ENCODE data around the gene HMG20A.

Gene HMG20A

DNA sequence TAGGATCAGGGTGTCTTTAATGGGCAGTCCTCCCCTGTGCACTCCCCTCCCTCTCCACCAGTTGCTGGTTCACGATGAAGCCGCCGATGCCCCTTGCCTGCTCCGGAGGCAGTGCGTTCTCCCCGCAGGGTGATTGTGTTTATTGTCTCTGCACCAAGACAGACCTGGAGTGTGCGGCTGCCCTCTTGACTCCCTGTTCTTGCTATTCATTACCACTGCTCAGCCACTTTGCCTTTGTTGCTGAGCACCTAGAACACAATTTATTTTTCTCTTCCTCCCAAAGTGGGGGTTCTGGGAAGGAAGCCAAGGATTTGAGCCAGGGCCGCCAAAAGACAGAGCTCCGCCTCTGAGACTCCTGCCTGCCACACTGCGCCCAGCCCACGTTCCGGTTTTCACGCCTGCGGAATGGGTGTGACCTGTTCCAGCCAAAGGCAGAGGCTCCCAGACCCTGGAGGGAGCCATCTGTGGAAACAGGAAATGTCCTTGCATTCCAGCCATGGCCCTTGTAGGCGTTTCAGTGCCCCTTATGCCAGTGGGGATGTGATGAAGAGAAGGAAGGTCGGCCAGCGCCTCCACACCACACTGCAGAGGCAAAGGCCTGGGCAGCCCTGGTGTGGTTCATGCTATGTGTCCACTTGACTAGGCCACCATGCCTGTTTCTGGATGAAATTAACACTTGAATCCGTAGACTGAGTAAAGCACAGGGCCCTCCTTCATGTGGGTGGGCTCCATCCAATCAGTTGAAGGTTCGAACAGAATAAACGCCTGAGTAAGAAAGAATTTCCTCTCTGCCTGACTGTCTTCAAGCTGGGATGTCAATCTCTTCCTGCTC, 85.8 kb downstream of the HMG20A start:
- H3K4me3 ChIP-seq (ENCODE audit: low read length): no peak overlapping the region
- no peaks in the 10 kb centered on the region for H3K27me3 ChIP-seq (ENCODE audit: control insufficient read depth, insufficient read depth, low read length)

DNA sequence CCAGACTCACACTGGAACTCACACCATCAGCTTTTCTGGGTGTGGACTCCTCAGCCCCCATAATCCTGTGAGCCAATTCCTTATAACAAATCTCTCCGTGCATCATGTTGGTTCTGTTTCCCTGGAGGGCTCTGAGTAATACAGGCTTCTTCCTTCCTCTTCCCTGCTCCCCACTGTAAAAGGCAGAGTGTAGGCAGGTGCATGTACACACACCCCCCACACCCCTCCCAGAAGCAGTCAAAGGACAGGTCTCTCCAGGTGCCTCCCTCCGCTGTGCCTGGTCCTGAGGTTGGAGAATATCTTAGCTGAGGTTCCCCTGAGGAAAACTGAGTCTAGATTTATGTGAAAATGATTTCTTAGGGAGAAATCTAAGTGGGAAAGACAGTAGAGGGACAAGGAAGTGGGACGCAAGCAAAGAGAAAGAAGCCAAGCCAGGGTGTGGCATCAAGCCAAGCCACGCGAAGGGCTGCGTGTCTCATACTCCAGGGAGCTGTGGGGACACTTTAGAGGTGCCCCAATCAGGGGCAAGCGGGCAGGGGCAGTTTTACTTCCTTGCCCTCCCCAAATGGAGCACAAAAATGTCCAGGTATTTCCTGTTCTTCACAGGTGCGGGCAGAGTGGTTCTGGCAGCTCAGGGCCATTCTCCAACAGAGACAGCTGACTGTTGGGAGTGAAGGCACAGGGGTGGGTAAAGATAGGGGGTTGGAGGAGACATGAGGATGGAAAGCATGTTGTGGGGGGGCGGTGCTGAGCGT, 86.6 kb downstream of the HMG20A start:
- peak overlapping the region; percentile 25 for H3K4me2 ChIP-seq (ENCODE audit: low read length)
- no peak overlapping the region for H3K9ac ChIP-seq (ENCODE audit: low read depth, low read length)
- no peak overlapping the region for H3K4me3 ChIP-seq (ENCODE audit: low read length)
- no peaks in the 10 kb centered on the region for H3K9me3 ChIP-seq (replicated peaks; ENCODE audit: low read length)
- H3K27me3 ChIP-seq (ENCODE audit: control insufficient read depth, insufficient read depth, low read length): no peaks in the 10 kb centered on the region
- H3K36me3 ChIP-seq (ENCODE audit: insufficient read depth, low read length): no peaks in the 10 kb centered on the region
- H3K4me1 ChIP-seq (ENCODE audit: control insufficient read depth, insufficient read depth, low read length): peaks cover 32% of the 10 kb centered on the region

More for the DNA sequence above, 85.8 kb downstream of the HMG20A start:
- Histone ChIP-seq H3K9me3 (replicated peaks; ENCODE audit: low read length) (no peaks in the 10 kb centered on the region), H3K4me1 (ENCODE audit: control insufficient read depth, insufficient read depth, low read length) (peaks cover 32% of the 10 kb centered on the region), H3K4me2 (ENCODE audit: low read length) (peak overlapping the region; percentile 37), H3K36me3 (ENCODE audit: insufficient read depth, low read length) (no peaks in the 10 kb centered on the region), H3K9ac (ENCODE audit: low read depth, low read length) (no peak overlapping the region)

DNA sequence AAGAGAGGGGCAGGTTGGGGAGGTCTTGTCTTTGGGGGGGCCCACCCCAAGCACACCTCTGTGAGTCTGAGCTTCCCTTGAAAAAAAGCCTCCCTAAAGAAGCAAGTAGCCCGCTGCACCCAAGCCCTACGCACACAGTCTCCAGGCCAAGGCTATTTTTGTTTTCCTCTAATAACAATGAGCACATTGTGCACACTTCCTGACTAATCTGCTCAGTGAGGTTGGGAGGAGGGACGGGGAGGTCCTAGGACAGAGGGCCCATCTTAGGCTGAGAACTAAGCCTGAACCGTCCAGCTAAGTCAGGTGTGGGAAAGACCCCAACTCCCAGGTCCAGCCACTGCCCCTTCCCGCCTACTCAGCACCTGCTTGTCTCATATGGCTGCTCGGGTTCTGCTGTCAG, 87.2 kb downstream of the HMG20A start:
- no peaks in the 10 kb centered on the region for H3K9me3 ChIP-seq (replicated peaks; ENCODE audit: low read length)
- no peak overlapping the region for H3K9ac ChIP-seq (ENCODE audit: low read depth, low read length)
- H3K4me1 ChIP-seq (ENCODE audit: control insufficient read depth, insufficient read depth, low read length): peaks cover 32% of the 10 kb centered on the region
- H3K4me3 ChIP-seq (ENCODE audit: low read length): no peak overlapping the region
- no peaks in the 10 kb centered on the region for H3K36me3 ChIP-seq (ENCODE audit: insufficient read depth, low read length)
- H3K27me3 ChIP-seq (ENCODE audit: control insufficient read depth, insufficient read depth, low read length): no peaks in the 10 kb centered on the region
- peak overlapping the region; percentile 25 for H3K4me2 ChIP-seq (ENCODE audit: low read length)

DNA sequence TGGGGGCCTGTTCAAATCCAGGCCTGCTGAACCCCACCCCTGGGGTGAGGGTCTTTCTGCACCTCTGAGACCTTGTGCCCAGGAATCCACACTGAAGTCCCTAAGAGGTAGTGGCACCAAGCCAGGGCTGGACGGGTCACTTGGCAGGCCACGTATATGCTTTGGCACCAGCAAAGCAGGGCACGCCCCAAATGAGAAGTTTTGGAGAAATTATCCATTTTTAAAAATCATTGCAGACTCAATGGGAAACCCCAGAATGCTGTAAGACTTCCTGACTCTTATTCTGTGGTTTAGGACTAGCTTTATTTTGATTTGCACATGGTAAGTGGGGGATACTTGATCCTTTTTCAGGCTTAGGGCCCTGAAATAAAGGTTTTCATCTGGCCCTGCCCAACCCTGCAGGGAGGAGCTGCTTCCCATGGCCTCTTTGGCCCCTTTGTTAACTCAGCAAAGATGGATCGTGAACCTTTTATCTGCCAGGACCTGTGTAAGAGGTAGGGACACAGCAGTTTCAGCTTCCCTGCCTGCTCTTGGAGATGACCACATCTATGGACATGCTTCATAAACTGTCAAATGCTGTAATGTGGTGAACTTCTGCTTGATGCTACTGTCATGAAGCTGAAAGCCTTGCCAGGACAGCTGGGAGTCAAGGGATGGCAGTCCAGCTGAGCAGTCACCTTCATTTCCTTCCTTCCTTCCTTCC, 88.0 kb downstream of the HMG20A start:
- H3K36me3 ChIP-seq (ENCODE audit: insufficient read depth, low read length): no peaks in the 10 kb centered on the region
- H3K9ac ChIP-seq (ENCODE audit: low read depth, low read length): no peak overlapping the region
- H3K9me3 ChIP-seq (replicated peaks; ENCODE audit: low read length): no peaks in the 10 kb centered on the region
- peaks cover 32% of the 10 kb centered on the region for H3K4me1 ChIP-seq (ENCODE audit: control insufficient read depth, insufficient read depth, low read length)
- H3K4me3 ChIP-seq (ENCODE audit: low read length): no peak overlapping the region
- no peaks in the 10 kb centered on the region for H3K27me3 ChIP-seq (ENCODE audit: control insufficient read depth, insufficient read depth, low read length)
- peak overlapping the region; percentile 12 for H3K4me2 ChIP-seq (ENCODE audit: low read length)

DNA sequence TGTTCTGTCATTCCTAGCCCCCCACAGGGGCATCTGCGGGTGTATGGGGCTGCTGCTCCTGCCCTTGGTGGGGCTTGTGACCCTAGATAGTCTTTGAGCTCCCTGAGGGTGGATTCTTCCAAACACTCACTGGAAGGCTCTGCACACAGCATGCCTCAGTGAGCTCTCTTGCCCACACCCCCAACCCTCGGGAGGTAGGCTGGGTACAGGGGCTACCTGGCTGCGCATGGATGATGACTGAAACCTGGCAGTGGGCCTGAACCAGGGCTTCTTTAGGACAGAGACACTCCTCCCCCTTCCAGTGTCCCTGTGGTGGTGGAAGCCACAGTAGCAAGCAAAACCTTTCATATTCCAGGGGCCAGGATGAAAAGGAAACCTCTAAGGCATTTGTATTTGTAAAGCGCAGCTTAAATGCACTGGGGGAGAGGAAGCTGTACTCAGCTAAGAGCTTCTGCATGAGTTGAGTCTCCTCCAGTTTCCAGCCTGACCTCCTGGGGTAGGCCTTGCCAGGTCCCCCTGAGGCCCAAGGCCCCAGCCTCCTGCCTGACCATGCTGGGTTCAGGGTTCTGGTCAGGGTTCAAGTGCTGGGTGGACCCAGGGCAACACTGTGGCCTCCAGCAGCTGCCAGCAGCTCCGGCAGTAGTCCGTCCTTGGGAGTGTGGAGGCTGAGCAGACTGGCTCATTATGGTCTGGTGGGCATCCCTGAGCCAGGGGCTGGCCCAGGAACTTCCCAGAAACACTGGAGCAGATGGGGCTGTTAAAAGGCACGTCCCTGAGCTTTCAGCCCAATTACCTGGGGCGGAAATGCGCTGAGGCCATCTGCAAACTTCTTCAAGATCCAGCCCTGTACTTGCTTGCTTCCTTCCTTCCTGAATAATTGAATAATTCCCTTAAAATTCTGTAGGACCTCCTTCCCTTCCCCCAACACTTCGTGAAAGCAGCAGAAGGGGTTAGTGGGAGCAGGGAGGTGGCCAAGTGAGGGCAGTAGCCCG, 89.7 kb downstream of the HMG20A start:
- Histone ChIP-seq H3K36me3 (ENCODE audit: insufficient read depth, low read length) (no peaks in the 10 kb centered on the region), H3K27me3 (ENCODE audit: control insufficient read depth, insufficient read depth, low read length) (no peaks in the 10 kb centered on the region), H3K4me2 (ENCODE audit: low read length) (no peak overlapping the region), H3K4me3 (ENCODE audit: low read length) (no peak overlapping the region), H3K9me3 (replicated peaks; ENCODE audit: low read length) (no peaks in the 10 kb centered on the region), H3K4me1 (ENCODE audit: control insufficient read depth, insufficient read depth, low read length) (peaks cover 32% of the 10 kb centered on the region), H3K9ac (ENCODE audit: low read depth, low read length) (no peak overlapping the region)

DNA sequence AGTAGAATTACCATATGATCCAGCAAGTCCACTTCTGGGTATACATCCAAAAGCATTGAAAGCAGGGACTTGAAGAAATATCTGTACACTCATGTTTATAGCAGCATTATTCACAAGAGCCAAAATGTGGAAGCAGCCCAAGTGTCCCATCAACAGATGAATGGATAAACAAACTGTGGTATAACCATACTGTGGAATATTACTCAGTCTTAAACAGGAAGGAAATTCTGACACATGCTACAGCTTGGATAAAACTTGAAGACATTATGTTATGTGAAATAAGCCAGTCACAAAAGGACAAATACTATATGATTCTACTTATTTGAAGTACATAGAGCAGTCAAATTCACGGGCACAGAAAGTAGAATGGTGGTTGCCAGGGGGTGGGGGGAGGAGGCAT, 91.2 kb downstream of the HMG20A start:
- peaks cover 34% of the 10 kb centered on the region for H3K4me1 ChIP-seq (ENCODE audit: control insufficient read depth, insufficient read depth, low read length)
- no peak overlapping the region for H3K4me2 ChIP-seq (ENCODE audit: low read length)
- H3K9ac ChIP-seq (ENCODE audit: low read depth, low read length): no peak overlapping the region
- no peaks in the 10 kb centered on the region for H3K36me3 ChIP-seq (ENCODE audit: insufficient read depth, low read length)
- H3K27me3 ChIP-seq (ENCODE audit: control insufficient read depth, insufficient read depth, low read length): no peaks in the 10 kb centered on the region
- no peak overlapping the region for H3K4me3 ChIP-seq (ENCODE audit: low read length)
- H3K9me3 ChIP-seq (replicated peaks; ENCODE audit: low read length): no peaks in the 10 kb centered on the region

DNA sequence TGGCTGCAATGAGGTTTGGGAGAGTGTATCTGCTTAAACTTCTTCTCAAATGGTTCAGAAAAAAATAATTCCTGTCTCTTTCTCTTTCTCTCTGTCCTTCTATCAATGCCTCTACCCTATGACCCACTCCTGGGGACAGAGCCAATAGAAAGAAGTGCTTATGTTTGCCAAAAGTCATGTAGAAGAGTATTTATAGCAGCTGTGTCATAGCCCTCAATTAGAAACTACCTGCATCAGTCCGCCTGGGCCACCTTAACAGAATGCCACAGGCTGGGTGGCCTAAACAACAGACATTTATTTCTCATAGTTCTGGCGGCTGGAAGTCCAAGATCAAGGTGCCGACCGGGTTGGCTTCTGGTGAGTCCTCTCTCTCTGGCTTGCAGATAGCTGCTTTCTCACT, 92.5 kb downstream of the HMG20A start:
- H3K9me3 ChIP-seq (replicated peaks; ENCODE audit: low read length): no peaks in the 10 kb centered on the region
- no peak overlapping the region for H3K4me3 ChIP-seq (ENCODE audit: low read length)
- no peaks in the 10 kb centered on the region for H3K36me3 ChIP-seq (ENCODE audit: insufficient read depth, low read length)
- H3K4me2 ChIP-seq (ENCODE audit: low read length): no peak overlapping the region
- peaks cover under 1% of the 10 kb centered on the region for H3K27me3 ChIP-seq (ENCODE audit: control insufficient read depth, insufficient read depth, low read length)
- H3K9ac ChIP-seq (ENCODE audit: low read depth, low read length): no peak overlapping the region
- H3K4me1 ChIP-seq (ENCODE audit: control insufficient read depth, insufficient read depth, low read length): peaks cover 20% of the 10 kb centered on the region

DNA sequence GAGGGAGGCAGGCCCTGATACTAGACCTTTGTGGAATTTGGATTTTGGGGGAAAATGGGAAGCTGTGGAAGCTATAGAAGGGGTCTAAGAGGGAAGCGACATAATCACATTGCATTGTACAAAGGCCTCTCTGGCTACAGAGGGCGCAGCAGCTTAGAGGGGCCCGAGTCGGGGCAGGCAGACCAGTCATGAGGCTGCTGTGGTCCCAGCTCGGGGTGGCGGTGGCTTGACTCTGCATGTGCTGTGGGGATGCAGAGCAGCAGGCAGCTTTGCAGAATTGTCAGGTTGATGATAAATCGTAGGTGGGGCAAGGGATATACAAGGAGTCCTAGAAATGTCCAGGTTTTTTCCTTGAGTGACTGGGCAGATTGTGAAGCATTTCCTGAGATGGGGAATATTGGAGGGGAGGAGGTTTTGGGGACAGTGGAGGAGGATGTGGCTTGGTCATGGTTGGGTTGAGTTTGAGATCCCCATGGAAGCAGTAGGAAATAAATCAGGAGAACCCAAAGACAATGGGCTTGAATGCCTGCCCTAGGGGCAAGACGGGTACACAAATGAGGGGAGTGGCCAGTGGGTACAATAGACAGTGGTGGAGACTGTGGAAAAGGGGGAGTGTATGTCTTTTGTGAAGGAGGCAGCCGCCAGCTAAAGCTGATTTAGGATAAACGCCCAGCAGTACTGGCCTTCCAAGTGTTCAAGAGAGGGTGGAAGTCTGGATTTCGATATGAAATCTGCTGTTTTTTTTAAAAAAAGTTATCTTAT, 94.1 kb downstream of the HMG20A start:
- Histone ChIP-seq H3K36me3 (ENCODE audit: insufficient read depth, low read length) (no peaks in the 10 kb centered on the region), H3K9ac (ENCODE audit: low read depth, low read length) (no peak overlapping the region), H3K27me3 (ENCODE audit: control insufficient read depth, insufficient read depth, low read length) (peaks cover 7% of the 10 kb centered on the region), H3K4me1 (ENCODE audit: control insufficient read depth, insufficient read depth, low read length) (peaks cover 11% of the 10 kb centered on the region), H3K9me3 (replicated peaks; ENCODE audit: low read length) (no peaks in the 10 kb centered on the region), H3K4me3 (ENCODE audit: low read length) (no peak overlapping the region), H3K4me2 (ENCODE audit: low read length) (no peak overlapping the region)

DNA sequence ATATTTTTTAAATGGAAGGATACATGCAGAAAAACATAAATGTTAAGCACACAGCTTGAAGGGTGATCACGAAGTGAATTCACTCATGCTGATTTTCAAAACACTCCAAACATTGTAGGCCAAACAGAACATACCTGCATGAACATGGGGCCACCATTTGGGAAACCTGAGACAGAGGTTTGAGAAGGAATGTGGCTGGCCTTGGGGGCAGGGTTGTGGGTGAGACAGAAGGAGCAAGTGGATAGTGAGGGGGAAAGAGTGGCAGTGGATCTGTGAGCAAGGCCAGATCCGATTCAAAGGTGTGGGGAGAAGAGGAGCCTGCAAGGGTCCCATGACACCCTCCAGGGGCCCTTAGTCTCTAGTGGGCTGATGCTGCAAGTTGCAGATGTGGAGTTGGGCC, 94.9 kb downstream of the HMG20A start:
- Histone ChIP-seq H3K4me3 (ENCODE audit: low read length) (no peak overlapping the region), H3K9me3 (replicated peaks; ENCODE audit: low read length) (no peaks in the 10 kb centered on the region), H3K4me2 (ENCODE audit: low read length) (no peak overlapping the region), H3K27me3 (ENCODE audit: control insufficient read depth, insufficient read depth, low read length) (peaks cover 7% of the 10 kb centered on the region), H3K36me3 (ENCODE audit: insufficient read depth, low read length) (no peaks in the 10 kb centered on the region), H3K4me1 (ENCODE audit: control insufficient read depth, insufficient read depth, low read length) (peaks cover 11% of the 10 kb centered on the region), H3K9ac (ENCODE audit: low read depth, low read length) (no peak overlapping the region)

DNA sequence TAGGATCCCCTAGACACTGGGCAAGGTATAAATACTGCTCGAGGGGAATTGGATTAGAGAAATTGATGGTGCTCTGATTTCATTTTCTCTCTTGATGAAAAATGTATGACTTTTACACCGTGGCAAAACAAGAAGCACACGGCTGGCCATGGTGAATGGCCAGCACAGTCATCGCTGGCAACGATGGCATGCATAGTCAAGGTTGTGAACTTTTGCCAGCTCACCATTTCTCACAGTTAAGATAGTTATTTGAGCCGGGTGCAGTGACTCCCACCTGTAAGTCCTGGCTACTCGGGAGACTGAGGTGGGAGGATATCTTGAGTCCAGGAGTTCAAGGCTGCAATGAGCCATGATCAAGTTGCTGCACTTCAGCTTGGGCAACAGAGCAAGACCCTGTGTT, 95.4 kb downstream of the HMG20A start:
- Histone ChIP-seq H3K4me2 (ENCODE audit: low read length) (no peak overlapping the region), H3K4me1 (ENCODE audit: control insufficient read depth, insufficient read depth, low read length) (peaks cover 11% of the 10 kb centered on the region), H3K9me3 (replicated peaks; ENCODE audit: low read length) (no peaks in the 10 kb centered on the region), H3K9ac (ENCODE audit: low read depth, low read length) (no peak overlapping the region), H3K27me3 (ENCODE audit: control insufficient read depth, insufficient read depth, low read length) (peaks cover 7% of the 10 kb centered on the region), H3K4me3 (ENCODE audit: low read length) (no peak overlapping the region), H3K36me3 (ENCODE audit: insufficient read depth, low read length) (no peaks in the 10 kb centered on the region)

All from skeletal muscle satellite cell (primary cell).